Measurements from ENCODE around the gene HLF.

HLF gene

GRCh38 chr17:55275894-55276804, 11.4 kb downstream of the HLF start:
- DNase-seq, result no peak

GRCh38 chr17:55278173-55278961, 13.6 kb downstream of the HLF start:
- DNase-seq, result no peak

- no peak for DNase-seq
Measured at GRCh38 chr17:55279203-55279602, 14.4 kb downstream of the HLF start.

- no peak for DNase-seq
Measured at GRCh38 chr17:55279788-55280187, 15.0 kb downstream of the HLF start.

- DNase-seq, result no peak
Measured at GRCh38 chr17:55280212-55280611, 15.5 kb downstream of the HLF start.

- no peak for DNase-seq
Measured at GRCh38 chr17:55281649-55282378, 17.1 kb downstream of the HLF start.

- no peak for DNase-seq
Measured at GRCh38 chr17:55282379-55282702, 17.6 kb downstream of the HLF start.

- no peak for DNase-seq
Measured at GRCh38 chr17:55282741-55283140, 18.0 kb downstream of the HLF start.

- no peak for DNase-seq
Measured at GRCh38 chr17:55283256-55283965, 18.7 kb downstream of the HLF start.

GRCh38 chr17:55284001-55284884, 19.5 kb downstream of the HLF start:
- DNase-seq, result no peak

- no peak for DNase-seq
Measured at GRCh38 chr17:55284944-55285339, 20.2 kb downstream of the HLF start.

- no peak for DNase-seq
Measured at GRCh38 chr17:55285340-55286301, 20.9 kb downstream of the HLF start.

- DNase-seq, result no peak
Measured at GRCh38 chr17:55286681-55287589, 22.2 kb downstream of the HLF start.

- DNase-seq, result no peak
Measured at GRCh38 chr17:55288356-55289105, 23.8 kb downstream of the HLF start.

- no peak for DNase-seq
Measured at GRCh38 chr17:55289106-55289446, 24.3 kb downstream of the HLF start.

GRCh38 chr17:55289978-55290377, 25.2 kb downstream of the HLF start:
- no peak for DNase-seq

GRCh38 chr17:55290492-55291113, 25.8 kb downstream of the HLF start:
- DNase-seq, result no peak

- DNase-seq, result no peak
Measured at GRCh38 chr17:55291114-55291507, 26.4 kb downstream of the HLF start.
